Epithelial cell of umbilical artery (primary cell): ENCODE data around the gene SERPINE1. TPM values are rescaled to one million over a fixed set of nuclear protein-coding genes. Genes with fewer than 3 reads are reported as not detected.

Source experiments
- total RNA-seq: library from RNA; depleted of rRNA; stranded (reverse); fragments of >200 nt; gene quantifications from 2 replicates; pipeline ENCODE4 v1.2.3, GENCODE V29; 2014

SERPINE1 gene
- total RNA-seq = 1,622 and 2,149 TPM in 2 replicates

DNA sequence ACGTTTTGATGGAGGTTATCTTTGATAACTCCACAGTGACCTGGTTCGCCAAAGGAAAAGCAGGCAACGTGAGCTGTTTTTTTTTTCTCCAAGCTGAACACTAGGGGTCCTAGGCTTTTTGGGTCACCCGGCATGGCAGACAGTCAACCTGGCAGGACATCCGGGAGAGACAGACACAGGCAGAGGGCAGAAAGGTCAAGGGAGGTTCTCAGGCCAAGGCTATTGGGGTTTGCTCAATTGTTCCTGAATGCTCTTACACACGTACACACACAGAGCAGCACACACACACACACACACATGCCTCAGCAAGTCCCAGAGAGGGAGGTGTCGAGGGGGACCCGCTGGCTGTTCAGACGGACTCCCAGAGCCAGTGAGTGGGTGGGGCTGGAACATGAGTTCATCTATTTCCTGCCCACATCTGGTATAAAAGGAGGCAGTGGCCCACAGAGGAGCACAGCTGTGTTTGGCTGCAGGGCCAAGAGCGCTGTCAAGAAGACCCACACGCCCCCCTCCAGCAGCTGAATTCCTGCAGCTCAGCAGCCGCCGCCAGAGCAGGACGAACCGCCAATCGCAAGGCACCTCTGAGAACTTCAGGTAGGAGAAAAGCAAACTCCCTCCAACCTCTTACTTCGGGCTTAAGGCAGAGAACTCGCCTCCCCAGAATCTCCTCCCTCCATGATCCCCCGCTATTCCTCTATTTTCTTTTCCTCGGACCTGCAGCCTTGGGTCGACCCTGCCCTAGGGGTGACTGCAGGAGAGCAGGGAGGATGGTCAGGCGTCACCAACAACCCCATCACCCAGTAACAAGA is at the start of gene SERPINE1:
SERPINE1 (plus strand) TSS at position 454 of the 809 bp plus-strand sequence. CDS start 1,290 bp downstream, outside the sequence.

DNA sequence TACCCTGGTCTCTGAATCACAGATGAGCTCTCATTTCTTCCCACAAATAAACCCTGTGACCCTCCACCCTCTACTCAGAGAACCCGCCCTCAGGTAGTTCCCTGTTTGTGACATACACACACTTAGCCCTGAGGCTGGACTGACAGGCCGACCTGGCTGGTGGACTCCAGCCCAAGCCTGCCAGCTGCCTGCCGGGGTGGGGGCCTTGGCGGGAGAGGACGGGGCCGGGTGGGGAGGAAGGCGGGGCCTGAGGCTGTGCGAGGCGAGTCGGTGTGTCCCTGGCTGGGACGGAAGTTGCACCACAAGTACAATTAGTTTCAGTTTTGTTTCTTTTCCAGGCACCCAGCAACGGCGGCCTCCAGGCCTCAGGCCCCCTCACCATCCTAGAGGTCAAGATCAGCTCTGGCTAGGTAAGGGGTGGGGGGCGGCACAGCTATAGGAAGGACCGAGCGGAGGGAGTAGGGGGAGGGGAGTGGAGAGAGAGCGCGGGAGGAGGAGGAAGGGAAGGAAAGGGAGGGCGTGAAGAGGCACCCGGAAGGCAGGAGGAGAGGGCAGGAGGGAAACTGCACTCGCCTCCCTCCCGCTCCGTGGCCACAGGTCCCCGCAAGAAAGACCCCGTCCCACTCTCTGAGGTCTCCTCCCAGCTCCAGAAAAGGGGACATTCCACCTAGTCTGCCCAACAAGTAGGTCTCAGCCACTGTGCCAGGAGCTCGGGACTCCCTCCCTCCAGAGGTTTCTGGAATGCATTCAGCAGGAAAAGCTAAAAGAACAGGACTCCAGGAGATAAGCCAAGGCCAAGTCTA is 41.5 kb upstream of the SERPINE1 start, which contains the start of gene TRIM56:
TRIM56 (plus strand) TSS at position 320 of the 803 bp plus-strand sequence. CDS start 1,832 bp downstream, outside the sequence.

DNA sequence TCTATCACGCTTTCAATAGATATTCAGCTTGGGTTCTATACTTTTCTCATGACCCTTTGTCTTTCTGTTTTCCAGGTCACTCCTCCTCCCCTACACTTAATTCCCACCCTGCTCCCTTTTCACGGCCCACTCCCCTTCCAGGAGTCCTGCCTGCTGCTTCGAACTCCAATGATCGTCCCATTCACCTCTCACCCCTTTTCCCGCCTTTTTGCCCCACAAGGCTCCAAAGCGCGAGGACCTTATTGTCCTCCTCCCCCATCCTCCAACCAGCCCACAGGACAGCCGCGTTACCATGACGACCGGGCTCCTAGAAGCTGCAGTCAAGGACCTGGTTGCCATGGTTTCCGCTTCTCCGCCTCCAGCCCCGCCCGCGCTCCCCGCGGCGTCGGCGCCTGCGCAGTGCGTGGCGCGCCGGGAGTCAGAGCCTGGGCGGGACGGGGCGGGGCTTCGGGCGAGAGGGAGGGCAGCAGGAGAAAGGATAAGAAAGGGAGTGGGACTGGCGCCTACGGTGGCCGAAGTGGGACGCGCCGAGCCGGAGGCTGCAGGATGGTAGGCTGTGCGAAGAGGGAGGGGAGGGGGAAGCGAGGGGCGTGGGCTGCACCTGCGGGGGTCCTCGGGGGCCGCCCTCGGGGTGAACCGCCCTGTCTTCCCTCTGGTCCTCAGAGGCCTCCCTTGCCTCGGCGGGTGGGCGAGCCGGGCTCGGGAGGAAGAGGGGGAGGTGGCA is 27.2 kb downstream of the SERPINE1 start, which contains the start of gene AP1S1:
AP1S1 (plus strand) TSS at position 508 of the 724 bp plus-strand sequence; CDS start at position 547, 39 bp downstream.

DNA sequence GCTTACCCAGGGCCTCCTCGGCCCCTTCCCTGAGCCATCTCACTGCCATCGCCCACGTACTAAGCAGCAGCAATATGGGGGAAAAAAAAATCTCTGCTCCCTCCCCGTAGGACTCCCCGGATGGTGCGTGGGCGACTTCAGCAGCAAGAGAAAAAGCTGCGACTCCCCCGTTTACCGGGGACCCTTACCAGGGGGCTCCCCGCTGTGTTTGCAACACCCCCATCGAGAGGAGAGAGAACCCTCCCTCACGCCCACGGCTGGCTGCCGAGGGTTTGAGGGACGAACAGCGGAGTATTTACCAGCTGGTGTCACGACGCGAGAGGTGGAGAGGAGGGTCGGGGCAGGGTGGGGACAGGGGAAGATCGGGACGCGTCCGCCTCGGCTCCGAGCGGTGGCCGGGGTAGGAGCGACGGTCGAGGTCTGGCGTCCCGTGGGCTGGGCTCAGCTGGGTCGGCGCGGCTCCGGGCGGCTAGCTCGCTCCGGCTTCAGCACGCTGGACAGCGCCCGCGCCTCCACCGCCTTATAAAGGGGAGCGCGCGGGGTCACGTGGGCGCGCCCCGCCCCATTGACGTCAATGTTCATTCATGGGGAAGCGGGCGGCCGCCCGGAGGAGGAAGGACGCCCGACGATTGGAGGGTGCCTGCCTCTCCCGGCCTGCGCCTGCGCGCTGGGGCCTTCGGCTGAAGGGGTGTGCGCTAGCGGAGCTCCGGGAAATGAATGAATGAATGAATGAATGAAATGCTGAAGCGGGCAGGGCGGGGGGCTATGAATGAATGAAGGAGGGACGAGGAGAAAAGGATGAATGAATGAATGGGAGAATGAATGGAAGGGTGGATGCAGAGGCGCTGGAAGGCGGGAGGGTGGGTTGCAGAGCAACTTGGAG is 38.4 kb downstream of the SERPINE1 start, which contains the start of gene VGF:
VGF (minus strand) TSS at position 495 of the 883 bp plus-strand sequence. CDS start 726 bp downstream, outside the sequence.

GRCh38 chr7:101180130-101180755 is 53.3 kb downstream of the SERPINE1 start, which contains the start of gene NAT16:
TSS of gene NAT16 (minus strand) at chr7:101180293. CDS start at chr7:101174807, 5,486 bp downstream.

Other genes with a start within 250 kb of the SERPINE1 start
- 2.9 and 5.2 TPM in 2 replicates for gene UFSP1, start 237.4 kb upstream of the SERPINE1 start, total RNA-seq
- gene ACHE, start 231.2 kb upstream of the SERPINE1 start, total RNA-seq = under 0.01 and 0.15 TPM in 2 replicates
- gene MUC3A, start 177.6 kb upstream of the SERPINE1 start, total RNA-seq = not detected in 2 replicates
- gene MUC12, start 157.5 kb upstream of the SERPINE1 start, total RNA-seq = not detected in 2 replicates
- gene MUC17, start 107.0 kb upstream of the SERPINE1 start, total RNA-seq = not detected in 2 replicates
- gene TRIM56, start 41.6 kb upstream of the SERPINE1 start, total RNA-seq = 6.5 and 17.5 TPM in 2 replicates
- 189 and 211 TPM in 2 replicates for gene AP1S1, start 27.4 kb downstream of the SERPINE1 start, total RNA-seq
- gene VGF, start 38.5 kb downstream of the SERPINE1 start, total RNA-seq = 0.32 and 1.1 TPM in 2 replicates
- not detected in 2 replicates for gene NAT16, start 53.2 kb downstream of the SERPINE1 start, total RNA-seq
- gene MOGAT3, start 73.9 kb downstream of the SERPINE1 start, total RNA-seq = not detected in 2 replicates
- 51.0 and 53.2 TPM in 2 replicates for gene PLOD3, start 90.5 kb downstream of the SERPINE1 start, total RNA-seq
- 109 and 149 TPM in 2 replicates for gene ZNHIT1, start 91.1 kb downstream of the SERPINE1 start, total RNA-seq
- gene CLDN15, start 110.7 kb downstream of the SERPINE1 start, total RNA-seq = 1.3 and 2.9 TPM in 2 replicates
- gene FIS1, start 118.0 kb downstream of the SERPINE1 start, total RNA-seq = 336 and 410 TPM in 2 replicates
- gene IFT22, start 194.7 kb downstream of the SERPINE1 start, total RNA-seq = 17.9 and 26.1 TPM in 2 replicates
- gene COL26A1, start 235.8 kb downstream of the SERPINE1 start, total RNA-seq = not detected in 2 replicates